HepG2 (cell line): ENCODE data around the gene PSMG3. TPM values are rescaled to one million over a fixed set of nuclear protein-coding genes. Genes with fewer than 3 reads are reported as not detected.

ENCODE experiments used
- AGO1 ChIP-seq: fragments of 200-400 bp; formaldehyde crosslinking; IDR thresholded peaks from 2 replicates; pipeline ENCODE4 v1.6.1; 2017; ENCODE audit warnings: mild to moderate bottlenecking, low read depth, low read length, moderate library complexity; ENCODE audit not compliant: poor library complexity, severe bottlenecking
- AGO2 ChIP-seq: fragments of 200-400 bp; formaldehyde crosslinking; optimal IDR thresholded peaks from 2 replicates; pipeline ENCODE3; 2017; ENCODE audit warnings: mild to moderate bottlenecking, low read depth, low read length, moderate library complexity
- CTCF ChIP-seq: sonication (generic); formaldehyde crosslinking; IDR thresholded peaks from 2 replicates; pipeline ENCODE4 v1.5.0; 2020; ENCODE audit warnings: mild to moderate bottlenecking, missing genetic modification reagents, moderate library complexity
- HOXA3 ChIP-seq: sonication (generic); formaldehyde crosslinking; IDR thresholded peaks from 2 replicates; pipeline ENCODE4 v1.5.0; 2020; ENCODE audit warnings: missing genetic modification reagents
- PATZ1 ChIP-seq: sonication (generic); formaldehyde crosslinking; IDR thresholded peaks from 2 replicates; pipeline ENCODE4 v1.4.0; 2020; ENCODE audit warnings: missing genetic modification reagents
- PITX1 ChIP-seq: sonication (generic); formaldehyde crosslinking; IDR thresholded peaks from 2 replicates; pipeline ENCODE4 v1.5.1; 2020; ENCODE audit warnings: mild to moderate bottlenecking, missing genetic modification reagents
- RBFOX2 ChIP-seq: fragments of 200-400 bp; formaldehyde crosslinking; IDR thresholded peaks from 2 replicates; pipeline ENCODE4 v1.6.1; 2017; ENCODE audit warnings: low read depth, mild to moderate bottlenecking, low read length
- THAP9 ChIP-seq: sonication (generic); formaldehyde crosslinking; IDR thresholded peaks from 2 replicates; pipeline ENCODE4; 2020; ENCODE audit warnings: missing genetic modification reagents, mild to moderate bottlenecking, borderline replicate concordance
- YY1 ChIP-seq: IDR thresholded peaks from 2 replicates; pipeline ENCODE4 v1.6.1; 2011; ENCODE audit warnings: low read length, low read depth, moderate library complexity, mild to moderate bottlenecking; ENCODE audit not compliant: insufficient read depth, insufficient replicate concordance
- ZBTB26 ChIP-seq: IDR thresholded peaks from 2 replicates; pipeline ENCODE4 v1.6.1; 2016; ENCODE audit warnings: missing compliant biosample characterization, missing genetic modification reagents, borderline replicate concordance
- ZBTB38 ChIP-seq: sonication (generic); formaldehyde crosslinking; IDR thresholded peaks from 2 replicates; pipeline ENCODE4 v1.5.1; 2020; ENCODE audit warnings: mild to moderate bottlenecking, missing genetic modification reagents
- ZMAT5 ChIP-seq: sonication (generic); formaldehyde crosslinking; IDR thresholded peaks from 2 replicates; pipeline ENCODE4 v1.5.0; 2020; ENCODE audit warnings: mild to moderate bottlenecking, low read depth, missing genetic modification reagents, borderline replicate concordance
- polyA plus RNA-seq, 8 experiments: library from polyadenylated mRNA; depleted of rRNA in 3 of 8; stranded (reverse) in 7 of 8; unstranded in 1 of 8; fragments of >200 nt; fragmentation: Illumina TruSeq in 4 of 8; extraction: Trizol in 4 of 8; gene quantifications; 2 replicates each; pipeline versions ENCODE4 v1.2.1 to v1.2.3, GENCODE V29; 2011 to 2016; ENCODE audit warnings: low read depth in 4 of 8, missing spikeins in 1 of 8, mixed read lengths in 1 of 8; ENCODE audit not compliant: insufficient read depth in 1 of 8
- total RNA-seq, 5 experiments: library from RNA; depleted of rRNA; stranded (reverse); fragments of >200 nt; fragmentation: Illumina TruSeq; extraction: Trizol; gene quantifications; 2 replicates each; pipeline ENCODE4 v1.2.3, GENCODE V29; 2016; ENCODE audit warnings: low read depth in 1 of 5

The PSMG3 gene
- total and polyA plus RNA-seq, 2 of the 13 experiments (the other 11 are each of a cell fraction or from before 2014, with no cell fraction given), result 29.6 to 48.4 TPM

GRCh38 chr7:1545417-1546246, 24.2 kb downstream of the PSMG3 start (continued):
- TF ChIP-seq YY1 (no peak), RBFOX2 (peak; percentile 48), AGO2 (peak; percentile 31), ZBTB26 (CRISPR knock-in tag) (no peak), AGO1 (peak; percentile 1), THAP9 (CRISPR knock-in tag) (no peak), ZMAT5 (CRISPR knock-in tag) (no peak), PATZ1 (CRISPR knock-in tag) (peak; percentile 71), CTCF (CRISPR knock-in tag) (peak; percentile 44), ZBTB38 (CRISPR knock-in tag) (no peak), PITX1 (CRISPR knock-in tag) (no peak), HOXA3 (CRISPR knock-in tag) (no peak)
